ENCODE data around the gene FGD5. TPM values are rescaled to one million over a fixed set of nuclear protein-coding genes. Genes with fewer than 3 reads are reported as not detected.

FGD5 gene, protein sequence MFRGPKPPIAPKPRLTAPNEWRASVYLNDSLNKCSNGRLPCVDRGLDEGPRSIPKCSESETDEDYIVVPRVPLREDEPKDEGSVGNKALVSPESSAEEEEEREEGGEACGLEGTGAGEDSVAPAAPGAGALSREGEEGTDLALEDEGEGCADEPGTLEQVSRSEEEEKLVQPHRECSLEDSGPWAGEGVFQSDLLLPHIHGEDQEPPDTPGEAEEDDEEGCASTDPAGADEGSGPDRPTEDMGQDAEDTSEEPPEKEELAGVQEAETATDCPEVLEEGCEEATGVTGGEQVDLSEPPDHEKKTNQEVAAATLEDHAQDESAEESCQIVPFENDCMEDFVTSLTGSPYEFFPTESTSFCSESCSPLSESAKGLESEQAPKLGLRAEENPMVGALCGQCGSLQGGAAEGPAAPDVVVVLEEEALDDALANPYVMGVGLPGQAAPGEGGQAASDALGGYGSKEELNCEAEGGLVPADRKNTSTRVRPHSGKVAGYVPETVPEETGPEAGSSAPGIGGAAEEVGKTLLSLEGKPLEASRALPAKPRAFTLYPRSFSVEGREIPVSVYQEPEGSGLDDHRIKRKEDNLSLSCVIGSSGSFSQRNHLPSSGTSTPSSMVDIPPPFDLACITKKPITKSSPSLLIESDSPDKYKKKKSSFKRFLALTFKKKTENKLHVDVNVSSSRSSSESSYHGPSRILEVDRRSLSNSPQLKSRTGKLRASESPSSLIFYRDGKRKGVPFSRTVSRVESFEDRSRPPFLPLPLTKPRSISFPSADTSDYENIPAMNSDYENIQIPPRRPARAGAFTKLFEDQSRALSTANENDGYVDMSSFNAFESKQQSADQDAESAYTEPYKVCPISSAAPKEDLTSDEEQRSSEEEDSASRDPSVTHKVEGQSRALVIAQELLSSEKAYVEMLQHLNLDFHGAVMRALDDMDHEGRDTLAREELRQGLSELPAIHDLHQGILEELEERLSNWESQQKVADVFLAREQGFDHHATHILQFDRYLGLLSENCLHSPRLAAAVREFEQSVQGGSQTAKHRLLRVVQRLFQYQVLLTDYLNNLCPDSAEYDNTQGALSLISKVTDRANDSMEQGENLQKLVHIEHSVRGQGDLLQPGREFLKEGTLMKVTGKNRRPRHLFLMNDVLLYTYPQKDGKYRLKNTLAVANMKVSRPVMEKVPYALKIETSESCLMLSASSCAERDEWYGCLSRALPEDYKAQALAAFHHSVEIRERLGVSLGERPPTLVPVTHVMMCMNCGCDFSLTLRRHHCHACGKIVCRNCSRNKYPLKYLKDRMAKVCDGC (N-terminal part only)
- total RNA-seq, result not detected in 2 replicates

DNA sequence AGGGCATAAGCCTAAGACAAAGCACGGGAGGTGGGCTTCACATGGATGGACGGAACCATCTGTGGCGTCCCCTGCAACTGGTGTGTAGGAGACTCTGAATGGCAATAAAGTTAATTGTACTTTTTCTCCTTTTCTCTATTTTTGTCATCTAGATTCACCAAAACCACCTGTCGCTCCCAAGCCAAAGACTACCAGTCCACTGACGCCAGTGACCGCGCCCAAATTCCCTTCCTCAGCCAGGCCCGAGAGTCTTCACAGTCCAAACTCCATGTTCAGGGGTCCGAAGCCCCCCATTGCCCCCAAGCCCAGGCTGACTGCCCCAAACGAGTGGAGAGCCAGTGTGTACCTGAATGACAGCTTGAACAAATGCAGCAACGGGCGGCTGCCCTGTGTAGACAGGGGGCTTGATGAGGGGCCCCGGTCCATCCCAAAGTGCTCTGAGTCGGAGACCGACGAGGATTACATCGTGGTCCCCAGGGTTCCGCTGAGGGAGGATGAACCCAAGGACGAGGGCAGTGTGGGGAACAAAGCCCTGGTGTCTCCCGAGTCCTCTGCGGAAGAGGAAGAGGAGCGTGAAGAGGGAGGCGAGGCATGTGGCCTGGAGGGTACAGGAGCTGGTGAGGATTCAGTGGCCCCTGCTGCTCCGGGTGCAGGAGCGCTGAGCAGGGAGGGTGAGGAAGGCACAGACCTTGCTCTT, at the start of gene FGD5:
Gene FGD5 (plus strand): TSS at position 159 of the 697 bp plus-strand sequence. CDS start 110 bp downstream, at position 269.
- no peak within 1 kb of the TSS for H3K4me3 ChIP-seq (ENCODE audit: low read depth, low read length)
- H3K36me3 ChIP-seq (ENCODE audit: control insufficient read depth, insufficient read depth, low read length), result no peaks in the 10 kb centered on the region
- FAIRE-seq, result no peak
- TF ChIP-seq, protein P1, sequence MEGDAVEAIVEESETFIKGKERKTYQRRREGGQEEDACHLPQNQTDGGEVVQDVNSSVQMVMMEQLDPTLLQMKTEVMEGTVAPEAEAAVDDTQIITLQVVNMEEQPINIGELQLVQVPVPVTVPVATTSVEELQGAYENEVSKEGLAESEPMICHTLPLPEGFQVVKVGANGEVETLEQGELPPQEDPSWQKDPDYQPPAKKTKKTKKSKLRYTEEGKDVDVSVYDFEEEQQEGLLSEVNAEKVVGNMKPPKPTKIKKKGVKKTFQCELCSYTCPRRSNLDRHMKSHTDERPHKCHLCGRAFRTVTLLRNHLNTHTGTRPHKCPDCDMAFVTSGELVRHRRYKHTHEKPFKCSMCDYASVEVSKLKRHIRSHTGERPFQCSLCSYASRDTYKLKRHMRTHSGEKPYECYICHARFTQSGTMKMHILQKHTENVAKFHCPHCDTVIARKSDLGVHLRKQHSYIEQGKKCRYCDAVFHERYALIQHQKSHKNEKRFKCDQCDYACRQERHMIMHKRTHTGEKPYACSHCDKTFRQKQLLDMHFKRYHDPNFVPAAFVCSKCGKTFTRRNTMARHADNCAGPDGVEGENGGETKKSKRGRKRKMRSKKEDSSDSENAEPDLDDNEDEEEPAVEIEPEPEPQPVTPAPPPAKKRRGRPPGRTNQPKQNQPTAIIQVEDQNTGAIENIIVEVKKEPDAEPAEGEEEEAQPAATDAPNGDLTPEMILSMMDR (IDR thresholded peaks at IDR 0.05; ENCODE audit: insufficient read depth, low read length, severe bottlenecking), result no peak
- peaks cover 4% of the 10 kb centered on the region for H3K27me3 ChIP-seq (ENCODE audit: control insufficient read depth, insufficient read depth, low read length)
- DNase-seq (ENCODE audit: low read depth), result no peak

DNA sequence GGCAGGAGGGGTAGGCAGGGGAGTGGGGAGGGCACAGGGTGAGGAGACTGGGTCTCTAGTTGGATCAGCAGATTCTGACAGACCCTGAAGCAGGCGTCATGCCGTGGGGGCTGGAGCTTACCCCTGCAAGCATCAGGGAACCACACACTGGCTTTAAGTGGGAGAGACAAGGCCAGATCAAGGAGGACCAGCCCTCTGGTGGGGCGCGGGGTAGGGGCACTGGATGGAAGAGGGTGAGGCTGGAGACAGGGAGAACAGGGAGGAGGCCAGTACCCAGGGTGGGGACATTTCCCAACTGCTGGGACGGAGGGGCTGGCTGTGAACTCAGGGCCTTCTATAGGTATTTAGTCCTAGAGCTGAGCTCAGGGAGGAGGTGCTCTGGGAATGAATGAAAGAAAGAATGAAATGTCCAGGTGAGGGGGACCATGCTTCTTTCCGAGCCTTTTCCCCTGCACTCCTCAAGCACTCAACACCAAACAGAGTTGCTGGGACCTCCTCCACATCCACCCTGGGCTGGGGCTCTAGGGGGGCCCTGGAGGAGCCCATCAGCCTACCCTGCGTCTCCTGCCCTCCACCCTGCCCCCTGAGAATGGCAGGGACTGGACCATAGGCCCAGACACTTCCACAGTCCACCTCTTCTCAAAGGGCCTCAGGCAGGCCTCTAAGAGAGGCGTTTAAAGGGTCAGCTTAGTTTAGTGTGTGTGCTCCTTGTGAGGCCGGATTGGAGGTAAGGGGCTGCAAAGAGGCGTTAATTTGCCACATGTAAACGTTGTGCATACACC, 49.0 kb upstream of the FGD5 start:
- Histone ChIP-seq H3K27me3 (ENCODE audit: control insufficient read depth, insufficient read depth, low read length) (no peaks in the 10 kb centered on the region), H3K4me3 (ENCODE audit: low read depth, low read length) (no peak overlapping the region), H3K36me3 (ENCODE audit: control insufficient read depth, insufficient read depth, low read length) (no peaks in the 10 kb centered on the region)
- DNase-seq (ENCODE audit: low read depth) (no peak), FAIRE-seq (no peak)
- TF ChIP-seq, protein P1 (IDR thresholded peaks at IDR 0.05; ENCODE audit: insufficient read depth, low read length, severe bottlenecking), result no peak

DNA sequence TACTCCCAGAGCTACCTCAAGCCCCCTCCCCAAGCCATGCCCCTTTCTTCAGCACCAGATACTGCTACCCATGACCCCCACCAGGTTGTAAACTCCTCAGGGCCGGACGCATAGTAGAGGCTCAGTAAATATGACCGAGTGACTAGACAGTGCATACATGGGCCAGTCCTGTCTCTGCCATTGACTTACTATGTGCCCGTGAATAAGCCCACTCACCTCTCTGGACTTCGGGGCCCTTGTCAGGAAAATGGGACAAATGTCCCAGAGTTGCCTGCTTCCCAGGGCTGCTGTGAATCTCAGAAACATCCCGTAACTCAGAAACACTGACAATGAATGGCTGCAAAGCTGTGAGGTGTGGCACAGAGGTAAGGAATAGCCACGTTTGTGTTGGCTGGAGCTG, 48.2 kb upstream of the FGD5 start:
- H3K36me3 ChIP-seq (ENCODE audit: control insufficient read depth, insufficient read depth, low read length), result no peaks in the 10 kb centered on the region
- TF ChIP-seq, protein P1 (IDR thresholded peaks at IDR 0.05; ENCODE audit: insufficient read depth, low read length, severe bottlenecking), result no peak
- H3K27me3 ChIP-seq (ENCODE audit: control insufficient read depth, insufficient read depth, low read length), result no peaks in the 10 kb centered on the region
- DNase-seq (ENCODE audit: low read depth) (no peak), FAIRE-seq (no peak)
- no peak overlapping the region for H3K4me3 ChIP-seq (ENCODE audit: low read depth, low read length)

DNA sequence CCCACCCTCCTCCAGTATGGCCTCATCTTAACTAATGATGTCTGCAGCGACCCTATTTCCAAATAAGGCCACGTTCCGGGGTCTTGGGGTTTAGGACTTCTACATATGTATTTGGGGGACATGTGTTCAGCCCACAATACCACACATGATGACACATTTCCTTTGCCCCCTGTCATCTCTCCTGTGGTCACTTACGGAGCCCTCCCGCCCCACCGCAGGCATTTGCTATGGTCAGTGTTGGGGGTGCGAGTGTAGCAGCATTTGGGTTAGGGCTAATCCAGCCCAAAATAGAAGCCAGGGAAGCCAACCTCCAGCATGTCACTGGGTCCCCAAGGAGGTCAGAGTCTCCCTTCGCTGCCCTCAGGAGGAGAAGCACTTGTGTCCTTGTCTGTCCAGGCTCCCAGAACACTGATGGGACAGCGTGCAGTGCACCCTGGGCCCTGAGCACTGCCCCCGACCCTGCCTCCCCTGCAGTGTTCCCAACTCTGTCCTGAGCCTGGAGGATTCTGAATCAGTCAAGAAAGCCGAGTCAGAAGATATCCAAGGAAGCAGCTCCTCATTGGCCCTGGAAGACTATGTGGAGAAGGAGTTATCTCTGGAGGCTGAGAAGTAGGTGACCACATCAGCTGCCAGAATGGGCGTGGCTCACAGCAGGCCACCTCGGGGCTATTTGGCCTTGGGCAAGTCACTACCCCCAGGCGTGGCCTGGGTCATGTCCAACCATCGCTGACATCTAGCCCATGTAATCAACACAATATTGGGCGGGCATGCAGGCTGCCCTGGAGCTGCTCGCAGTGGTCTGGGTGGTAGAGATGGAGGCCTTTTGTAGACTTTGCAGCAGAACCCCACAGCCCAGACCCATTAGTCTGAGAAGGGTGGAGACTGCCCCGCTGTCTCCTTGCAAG, 46.9 kb upstream of the FGD5 start:
- H3K4me3 ChIP-seq (ENCODE audit: low read depth, low read length), result no peak overlapping the region
- no peak for FAIRE-seq
- TF ChIP-seq, protein P1 (IDR thresholded peaks at IDR 0.05; ENCODE audit: insufficient read depth, low read length, severe bottlenecking), result no peak
- no peaks in the 10 kb centered on the region for H3K36me3 ChIP-seq (ENCODE audit: control insufficient read depth, insufficient read depth, low read length)
- no peaks in the 10 kb centered on the region for H3K27me3 ChIP-seq (ENCODE audit: control insufficient read depth, insufficient read depth, low read length)
- no peak for DNase-seq (ENCODE audit: low read depth)
